Muscle of leg (tissue), 11 donors: ENCODE data around the gene EID3. TPM values are rescaled to one million over a fixed set of nuclear protein-coding genes. Genes with fewer than 3 reads are reported as not detected.

ENCODE experiments used
- DNase-seq: peaks from one replicate; pipeline ENCODE4 v3.0.0; 2013
- H3K27ac ChIP-seq: one replicate; pipeline ENCODE4 v1.5.1; 2013; ENCODE audit warnings: mild to moderate bottlenecking, low read length, control low read depth
- H3K27me3 ChIP-seq: one replicate; pipeline ENCODE4 v1.6.1; 2013; ENCODE audit warnings: low read length; ENCODE audit not compliant: control insufficient read depth, insufficient read depth
- H3K36me3 ChIP-seq: one replicate; pipeline ENCODE4 v1.6.1; 2013; ENCODE audit warnings: low read length; ENCODE audit not compliant: control insufficient read depth, insufficient read depth
- H3K4me1 ChIP-seq: one replicate; pipeline ENCODE4 v1.6.1; 2013; ENCODE audit warnings: low read length; ENCODE audit not compliant: control insufficient read depth, insufficient read depth
- H3K4me3 ChIP-seq: one replicate; pipeline ENCODE4 v1.5.1; 2013; ENCODE audit warnings: low read length, control low read depth
- H3K9me3 ChIP-seq: replicated peaks from 2 replicates; pipeline ENCODE4 v1.6.1; 2013; ENCODE audit warnings: low read depth, low read length; ENCODE audit not compliant: control insufficient read depth
- WGBS: methylation state at CpG from one replicate; pipeline ENCODE4 v1.1.5; 2013; ENCODE audit warnings: missing lambda C conversion rate; ENCODE audit not compliant: insufficient coverage; 5-methylcytosine and 5-hydroxymethylcytosine counted together
- polyA plus RNA-seq, 8 donors: library from polyadenylated mRNA; unstranded; fragments of 120-200 nt; gene quantifications; one replicate each; pipeline versions ENCODE4 v1.2.1 to v1.2.3, GENCODE V29; 2013; ENCODE audit warnings: inconsistent platforms in 1 of 8, low replicate concordance in 1 of 8; ENCODE audit not compliant: insufficient read length in 8 of 8, insufficient read depth in 1 of 8
- total RNA-seq: library from RNA; stranded (reverse); fragments of 120-200 nt; gene quantifications from one replicate; pipeline ENCODE4 v1.2.4, GENCODE V29; 2013

The EID3 gene
- total and polyA plus RNA-seq, 9 donors: 1.5 to 4.2 (median 2.6) TPM

DNA sequence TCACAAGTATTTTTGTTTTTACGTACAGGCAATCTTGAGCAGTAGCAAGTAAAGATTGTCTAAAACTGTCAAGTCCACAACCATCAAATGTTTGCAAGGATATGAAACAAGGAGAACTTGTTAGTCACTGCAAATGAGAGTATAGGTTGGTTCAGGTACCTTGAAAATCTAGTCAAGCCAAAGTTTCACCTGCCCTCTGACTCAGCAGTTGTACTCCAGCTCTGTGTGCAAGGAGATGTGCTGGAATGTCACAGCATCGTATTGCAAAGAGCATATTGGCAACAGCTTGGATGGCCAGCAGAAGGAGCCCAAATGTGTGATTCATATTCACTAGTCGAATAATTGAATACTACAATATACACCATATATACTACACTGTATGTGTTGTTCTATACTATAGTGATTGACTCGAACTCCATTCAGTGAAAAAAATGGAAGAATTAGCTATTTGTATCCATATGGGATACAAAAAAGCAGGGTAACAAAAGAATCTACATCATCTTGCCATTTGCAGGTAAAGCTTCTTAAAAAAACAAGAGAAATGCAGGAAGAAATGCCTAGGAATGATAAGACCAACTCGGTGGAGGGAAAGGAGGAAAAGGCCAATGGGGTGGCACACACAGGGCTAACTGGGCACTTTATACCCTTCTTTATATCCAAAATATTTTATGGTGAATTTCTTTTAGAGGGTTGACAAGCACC is 44.0 kb downstream of the EID3 start:
- Histone ChIP-seq H3K27me3 (no peaks in the 10 kb centered on the region), H3K27ac (no peak overlapping the region), H3K9me3 (no peaks in the 10 kb centered on the region), H3K4me3 (no peak overlapping the region), H3K36me3 (peaks cover 34% of the 10 kb centered on the region), H3K4me1 (no peaks in the 10 kb centered on the region)
- DNase-seq: no peak
- WGBS: no CpG with 5 or more reads among the region's 5 CpGs

GRCh38 chr12:104348283-104348993 is 44.9 kb downstream of the EID3 start:
- Histone ChIP-seq H3K4me3 (no peak overlapping the region), H3K4me1 (no peaks in the 10 kb centered on the region), H3K9me3 (no peaks in the 10 kb centered on the region), H3K36me3 (peaks cover 27% of the 10 kb centered on the region), H3K27me3 (no peaks in the 10 kb centered on the region), H3K27ac (no peak overlapping the region)
- no peak for DNase-seq
- 100% methylated on average over 8 of the region's 11 CpGs for WGBS

DNA sequence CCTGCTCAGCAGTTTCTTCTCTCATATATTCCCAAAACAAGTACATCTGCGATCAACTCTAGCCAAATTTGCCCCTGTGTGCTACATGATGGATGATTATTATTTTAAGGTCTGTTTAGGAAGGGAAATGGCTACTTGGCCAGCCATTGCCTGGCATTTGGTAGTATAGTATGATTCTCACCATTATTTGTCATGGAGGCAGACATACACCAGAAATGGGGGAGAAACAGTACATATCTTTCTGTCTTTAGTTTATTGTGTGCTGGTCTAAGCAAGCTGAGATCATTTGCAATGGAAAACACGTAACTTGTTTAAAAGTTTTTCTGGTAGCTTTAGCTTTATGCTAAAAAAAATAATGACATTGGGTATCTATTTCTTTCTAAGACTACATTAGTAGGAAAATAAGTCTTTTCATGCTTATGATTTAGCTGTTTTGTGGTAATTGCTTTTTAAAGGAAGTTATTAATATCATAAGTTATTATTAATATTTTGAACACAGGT is 45.5 kb downstream of the EID3 start:
- Histone ChIP-seq H3K36me3 (peaks cover 27% of the 10 kb centered on the region), H3K4me3 (no peak overlapping the region), H3K27ac (no peak overlapping the region), H3K9me3 (no peaks in the 10 kb centered on the region), H3K4me1 (no peaks in the 10 kb centered on the region), H3K27me3 (no peaks in the 10 kb centered on the region)
- WGBS: no CpG with 5 or more reads among the region's 2 CpGs
- DNase-seq: no peak

DNA sequence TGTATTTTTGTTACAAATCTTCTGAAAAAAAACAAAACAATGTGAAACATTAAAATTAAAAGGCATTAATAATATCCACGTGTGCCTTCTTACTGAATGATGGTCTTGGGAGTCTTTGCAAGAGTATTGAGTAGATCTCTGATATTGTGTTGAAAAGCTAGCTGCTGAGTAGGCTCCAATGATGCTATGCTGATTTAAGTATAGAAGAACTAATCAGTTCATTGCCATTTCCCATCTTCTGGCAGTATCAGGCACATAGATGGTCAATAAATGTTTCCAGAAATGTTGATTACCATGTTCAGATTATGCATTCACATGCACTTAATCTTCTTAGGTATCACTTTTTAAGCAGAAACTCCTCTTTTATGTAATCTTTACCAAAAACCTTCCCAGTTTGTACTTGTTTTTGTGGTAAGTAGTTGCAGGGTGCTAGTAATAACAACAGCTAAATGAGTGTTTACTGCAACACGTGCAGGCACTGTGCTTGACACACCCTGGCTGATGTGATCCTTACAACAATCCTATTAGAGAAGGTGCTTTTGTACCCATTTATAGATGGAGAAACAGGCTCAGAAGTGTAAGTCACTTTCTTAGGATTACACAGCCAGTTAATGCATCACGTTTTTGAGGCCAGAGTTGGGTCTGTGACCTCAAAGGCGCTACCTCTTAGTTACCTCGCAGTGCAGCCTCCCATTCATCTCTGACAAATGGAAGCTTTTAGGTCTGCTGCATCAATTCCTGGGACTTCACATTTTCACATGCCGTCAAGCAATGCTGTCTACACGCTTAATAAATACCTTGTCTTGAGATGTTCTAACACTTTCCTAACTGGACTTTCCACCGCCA is 46.9 kb downstream of the EID3 start:
- Histone ChIP-seq H3K4me1 (no peaks in the 10 kb centered on the region), H3K36me3 (peaks cover 32% of the 10 kb centered on the region), H3K9me3 (no peaks in the 10 kb centered on the region), H3K27me3 (no peaks in the 10 kb centered on the region), H3K4me3 (no peak overlapping the region), H3K27ac (no peak overlapping the region)
- WGBS: 85% methylated on average over 6 of the region's 8 CpGs
- DNase-seq: no peak

DNA sequence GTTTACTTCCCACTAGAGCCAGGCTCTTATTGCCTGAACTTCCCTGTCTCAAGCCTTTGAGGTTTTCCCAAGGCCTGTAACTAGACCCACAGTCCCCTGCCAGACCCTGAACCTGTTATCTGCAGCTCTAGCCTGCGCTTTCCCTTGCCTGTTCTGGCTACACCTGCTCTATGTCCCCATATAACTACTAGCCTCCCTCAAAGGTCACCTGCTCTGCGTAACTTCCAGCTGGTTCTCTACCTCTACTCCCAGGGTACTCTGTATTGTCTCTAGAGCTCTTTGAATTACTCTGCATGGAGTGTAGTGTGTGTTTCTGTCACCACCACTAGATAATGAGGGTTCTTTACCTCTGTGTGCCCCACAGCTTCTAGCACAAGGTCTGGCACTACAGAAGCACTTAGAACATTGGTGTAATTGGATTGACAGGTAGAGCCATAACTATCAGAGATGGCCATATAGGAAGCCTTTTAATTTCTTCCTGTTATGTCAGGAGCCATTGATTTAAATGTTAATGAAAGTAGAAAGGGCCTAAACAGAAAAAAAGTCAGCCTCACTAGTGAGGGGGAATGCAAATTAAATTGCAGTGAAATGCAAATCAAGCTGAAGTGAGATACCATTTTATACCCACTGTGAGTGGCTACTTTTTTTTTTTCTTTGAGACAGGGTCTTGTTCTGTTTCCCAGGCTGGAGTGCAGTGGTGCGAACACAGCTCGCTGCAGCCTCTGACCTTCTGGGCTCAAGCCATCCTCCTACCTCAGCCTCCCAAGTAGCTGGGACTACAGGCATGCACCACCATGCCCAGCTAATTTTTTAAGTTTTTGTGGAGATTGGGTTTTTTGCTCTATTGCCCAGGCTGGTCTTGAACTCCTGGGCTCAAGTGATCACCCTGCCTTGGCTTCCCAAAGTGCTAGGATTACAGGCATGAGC is 47.8 kb downstream of the EID3 start:
- Histone ChIP-seq H3K4me3 (no peak overlapping the region), H3K9me3 (no peaks in the 10 kb centered on the region), H3K27me3 (no peaks in the 10 kb centered on the region), H3K4me1 (no peaks in the 10 kb centered on the region), H3K36me3 (peaks cover 32% of the 10 kb centered on the region), H3K27ac (no peak overlapping the region)
- DNase-seq: no peak
- 100% methylated on average over 1 of the region's 4 CpGs for WGBS

- 100% methylated on average over 1 of the region's 3 CpGs for WGBS
- Histone ChIP-seq H3K4me3 (no peak overlapping the region), H3K27me3 (no peaks in the 10 kb centered on the region), H3K9me3 (no peaks in the 10 kb centered on the region), H3K36me3 (peaks cover 32% of the 10 kb centered on the region), H3K4me1 (no peaks in the 10 kb centered on the region), H3K27ac (no peak overlapping the region)
- DNase-seq: peak; percentile 15
These were observed 48.7 kb downstream of the EID3 start for GRCh38 chr12:104352106-104352713.

GRCh38 chr12:104353012-104353981 is 49.8 kb downstream of the EID3 start:
- Histone ChIP-seq H3K4me3 (no peak overlapping the region), H3K27me3 (no peaks in the 10 kb centered on the region), H3K9me3 (no peaks in the 10 kb centered on the region), H3K36me3 (peaks cover 29% of the 10 kb centered on the region), H3K4me1 (no peaks in the 10 kb centered on the region), H3K27ac (no peak overlapping the region)
- WGBS: 95% methylated on average over 7 of the region's 17 CpGs
- no peak for DNase-seq

GRCh38 chr12:104354167-104354867 is 50.8 kb downstream of the EID3 start:
- Histone ChIP-seq H3K4me1 (no peaks in the 10 kb centered on the region), H3K27me3 (no peaks in the 10 kb centered on the region), H3K4me3 (no peak overlapping the region), H3K27ac (no peak overlapping the region), H3K9me3 (no peaks in the 10 kb centered on the region), H3K36me3 (peaks cover 23% of the 10 kb centered on the region)
- no peak for DNase-seq
- 86% methylated on average over 1 of the region's 6 CpGs for WGBS
